Large intestine (tissue), 3 donors: ENCODE results near the gene TTC8. TPM values are rescaled to one million over a fixed set of nuclear protein-coding genes. Genes with fewer than 3 reads are reported as not detected.

Source experiments
- DNase-seq, 2 donors: peaks; one replicate each; pipeline versions ENCODE4 v3.0.0 to v3.0.0-alpha.2; 2013
- H3K27ac ChIP-seq: one replicate; pipeline ENCODE4 v1.5.1; 2013; ENCODE audit warnings: low read length
- H3K27me3 ChIP-seq: 2 replicates; pipeline ENCODE4 v1.6.1; 2013; ENCODE audit warnings: low read length; ENCODE audit not compliant: control insufficient read depth, insufficient read depth
- H3K36me3 ChIP-seq: 2 replicates; pipeline ENCODE4 v1.6.1; 2013; ENCODE audit warnings: low read length; ENCODE audit not compliant: control insufficient read depth, insufficient read depth
- H3K4me1 ChIP-seq: one replicate; pipeline ENCODE4 v1.6.1; 2013; ENCODE audit warnings: low read length; ENCODE audit not compliant: control insufficient read depth, insufficient read depth
- H3K4me3 ChIP-seq: one replicate; pipeline ENCODE4 v1.5.1; 2013; ENCODE audit warnings: low read length
- H3K9me3 ChIP-seq: one replicate; pipeline ENCODE4 v1.6.1; 2013; ENCODE audit warnings: mild to moderate bottlenecking, low read depth, low read length, moderate library complexity; ENCODE audit not compliant: control insufficient read depth
- WGBS: methylation state at CpG from one replicate; pipeline ENCODE4 v1.1.5; 2013; ENCODE audit warnings: low lambda C conversion rate; ENCODE audit not compliant: insufficient coverage; 5-methylcytosine and 5-hydroxymethylcytosine counted together
- polyA plus RNA-seq: library from polyadenylated mRNA; unstranded; fragments of 120-200 nt; gene quantifications from one replicate; pipeline ENCODE4 v1.2.1, GENCODE V29; 2013

The TTC8 gene
- polyA plus RNA-seq, 1 donor = 25.7 TPM

DNA sequence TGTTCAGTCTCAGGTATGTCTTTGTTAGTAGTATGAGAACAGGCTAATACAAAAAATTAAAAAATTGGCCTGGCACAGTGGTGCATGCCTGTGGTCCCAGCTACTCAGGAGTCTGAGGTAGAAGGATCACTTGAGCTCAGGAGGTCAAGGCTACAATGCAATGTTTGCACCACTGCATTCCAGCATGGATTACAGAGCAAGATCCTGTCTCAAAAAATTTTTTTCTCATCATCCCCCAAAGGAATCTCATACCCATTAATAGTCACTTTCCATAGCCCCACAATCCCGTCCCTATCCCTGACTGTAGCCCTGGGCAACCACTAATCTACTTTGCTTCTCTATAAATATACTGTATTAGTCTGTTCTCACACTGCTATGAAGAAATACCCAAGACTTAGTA is 57.8 kb downstream of the TTC8 start:
- Histone ChIP-seq H3K4me3 (no peak overlapping the region), H3K36me3 (peaks cover 7% of the 10 kb centered on the region), H3K27ac (no peak overlapping the region), H3K27me3 (no peaks in the 10 kb centered on the region), H3K9me3 (no peaks in the 10 kb centered on the region), H3K4me1 (no peaks in the 10 kb centered on the region)
- no CpG with 5 or more reads among the region's 1 CpG for WGBS
- DNase-seq = no peak

DNA sequence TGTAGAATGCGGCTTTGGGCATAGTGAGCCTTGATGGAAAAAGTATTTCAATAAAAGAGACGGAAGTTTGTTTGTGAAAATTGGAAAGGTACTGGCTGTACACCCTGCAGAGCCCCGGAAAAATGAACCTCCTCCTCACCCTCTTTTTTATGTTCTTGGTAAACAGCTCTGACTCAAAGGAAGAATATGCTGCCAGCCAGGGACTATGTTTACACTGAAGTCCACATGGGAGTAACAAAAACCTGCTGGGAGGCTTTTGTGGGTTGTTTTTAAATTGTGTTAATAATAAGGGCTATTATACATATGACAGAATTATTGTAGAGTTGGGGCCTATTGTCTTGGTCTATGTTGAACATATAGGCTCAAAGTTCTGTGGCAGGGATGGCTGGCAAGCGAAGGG is 70.7 kb downstream of the TTC8 start:
- Histone ChIP-seq H3K27me3 (no peaks in the 10 kb centered on the region), H3K36me3 (no peaks in the 10 kb centered on the region), H3K4me3 (no peak overlapping the region), H3K27ac (no peak overlapping the region), H3K4me1 (no peaks in the 10 kb centered on the region), H3K9me3 (no peaks in the 10 kb centered on the region)
- DNase-seq = no peak
- WGBS = 100% methylated on average over 1 of the region's 4 CpGs

DNA sequence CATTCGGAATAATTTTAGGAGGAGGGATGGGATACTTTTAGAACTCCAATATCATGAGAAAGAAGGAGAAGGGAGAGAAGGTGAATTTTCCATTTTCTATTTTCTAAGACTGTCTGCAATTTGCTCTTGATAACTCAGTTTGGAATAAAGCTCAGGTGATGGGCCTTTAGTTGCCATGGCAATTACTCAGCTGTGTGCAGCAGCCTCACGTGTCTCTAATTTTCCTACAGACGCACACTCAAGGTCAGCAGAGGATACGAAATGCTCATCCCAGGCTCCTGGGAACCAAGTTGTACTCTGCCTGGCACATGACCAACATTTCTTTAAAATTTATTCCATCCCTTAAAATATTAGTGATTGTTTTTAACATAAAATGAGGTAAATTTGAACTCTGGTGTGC is 76.7 kb downstream of the TTC8 start:
- Histone ChIP-seq H3K4me3 (no peak overlapping the region), H3K4me1 (no peaks in the 10 kb centered on the region), H3K27ac (no peak overlapping the region), H3K36me3 (no peaks in the 10 kb centered on the region), H3K9me3 (no peaks in the 10 kb centered on the region), H3K27me3 (no peaks in the 10 kb centered on the region)
- 100% methylated on average over 1 of the region's 4 CpGs for WGBS
- no peak for DNase-seq

DNA sequence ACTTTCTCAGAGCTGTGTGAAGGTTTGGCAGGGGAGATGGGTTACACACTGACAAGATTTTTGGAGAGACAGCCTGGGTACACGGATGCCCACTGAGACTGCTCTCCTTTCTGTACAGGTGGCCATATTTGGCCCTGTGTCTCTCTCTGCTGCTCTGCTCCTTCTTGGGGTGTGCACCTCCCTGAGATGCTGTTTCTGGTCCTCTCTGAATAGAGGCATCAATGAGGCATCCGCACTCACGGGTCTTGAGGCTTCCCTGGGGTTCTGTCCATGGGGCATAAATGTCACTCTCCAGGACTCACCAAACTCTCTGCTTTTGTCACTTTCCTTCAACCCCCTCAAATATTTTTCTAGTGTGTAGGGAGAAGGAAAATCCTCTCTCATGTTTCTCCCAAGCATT is 77.5 kb downstream of the TTC8 start:
- no peaks in the 10 kb centered on the region for H3K36me3 ChIP-seq
- no CpG with 5 or more reads among the region's 3 CpGs for WGBS
- H3K4me3 ChIP-seq = no peak overlapping the region
- no peak for DNase-seq
- H3K9me3 ChIP-seq = no peaks in the 10 kb centered on the region
- no peaks in the 10 kb centered on the region for H3K27me3 ChIP-seq
- no peaks in the 10 kb centered on the region for H3K4me1 ChIP-seq
- no peak overlapping the region for H3K27ac ChIP-seq

DNA sequence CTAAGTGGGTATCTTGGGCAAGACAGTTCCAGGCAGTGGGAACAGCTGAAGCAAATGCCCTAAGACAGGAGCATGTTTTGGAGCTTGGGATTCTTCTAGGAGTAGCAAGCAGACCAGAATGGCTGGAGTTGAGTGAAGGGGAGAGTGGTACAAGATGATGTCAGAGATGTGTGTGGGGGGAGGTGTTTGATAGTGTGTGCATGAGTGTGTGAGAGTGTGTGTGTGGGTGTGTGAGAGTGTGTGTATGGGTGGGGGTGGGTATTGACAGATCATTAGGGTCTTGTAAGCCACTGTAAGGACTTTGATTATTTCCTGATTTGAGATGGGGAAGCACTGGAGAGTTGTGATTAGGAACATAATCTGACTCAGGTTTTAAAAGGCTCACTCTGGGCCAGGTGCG is 78.4 kb downstream of the TTC8 start:
- H3K36me3 ChIP-seq = no peaks in the 10 kb centered on the region
- WGBS = no CpG with 5 or more reads among the region's 1 CpG
- H3K27ac ChIP-seq = no peak overlapping the region
- no peaks in the 10 kb centered on the region for H3K4me1 ChIP-seq
- H3K9me3 ChIP-seq = no peaks in the 10 kb centered on the region
- no peaks in the 10 kb centered on the region for H3K27me3 ChIP-seq
- no peak overlapping the region for H3K4me3 ChIP-seq
- DNase-seq = no peak

DNA sequence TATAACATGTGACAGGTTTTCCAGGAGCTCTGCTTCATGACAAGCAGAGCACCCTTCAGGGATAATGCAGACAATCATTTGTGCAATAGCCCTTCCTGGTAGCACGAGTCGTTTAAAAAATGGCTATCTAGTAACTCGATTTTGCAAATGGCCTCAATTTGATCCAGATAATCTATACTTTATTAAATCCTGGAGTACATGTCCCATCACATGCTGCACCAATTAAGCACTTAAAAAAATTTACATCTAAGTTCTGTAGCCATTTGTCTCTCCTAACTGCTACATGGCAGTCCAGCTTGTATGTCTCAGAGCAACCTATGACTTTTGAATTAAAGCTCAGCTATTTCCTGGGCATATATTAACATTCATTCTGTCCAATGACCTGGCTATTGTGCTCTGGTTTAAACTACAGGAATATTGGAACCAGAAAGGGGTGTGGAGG is 79.8 kb downstream of the TTC8 start:
- H3K4me3 ChIP-seq = no peak overlapping the region

DNA sequence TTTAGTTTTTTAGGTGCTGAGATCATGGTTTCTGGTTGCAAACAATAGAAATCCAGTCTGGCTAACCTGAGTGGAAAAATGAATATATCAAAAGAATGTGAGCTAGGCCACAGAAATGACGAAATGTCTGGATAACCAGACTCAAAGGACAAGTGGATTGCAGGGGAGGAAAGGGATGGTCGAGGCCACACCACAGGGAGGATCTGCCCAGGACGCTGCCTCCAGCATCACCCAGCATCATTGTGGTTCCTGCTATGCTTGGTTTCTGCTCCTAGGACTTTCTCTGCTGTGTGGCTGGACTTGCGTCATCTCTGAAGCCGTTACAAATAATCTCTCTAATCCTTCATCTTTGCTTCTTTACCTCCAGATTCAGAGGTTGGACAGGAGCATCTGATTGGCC is 80.4 kb downstream of the TTC8 start:
- no peak for DNase-seq

More for the DNA sequence above, 79.8 kb downstream of the TTC8 start:
- Histone ChIP-seq H3K9me3 (no peaks in the 10 kb centered on the region), H3K27ac (no peak overlapping the region), H3K4me1 (no peaks in the 10 kb centered on the region), H3K27me3 (no peaks in the 10 kb centered on the region), H3K36me3 (no peaks in the 10 kb centered on the region)
- WGBS = 80% methylated on average over 1 of the region's 3 CpGs
- no peak for DNase-seq

DNA sequence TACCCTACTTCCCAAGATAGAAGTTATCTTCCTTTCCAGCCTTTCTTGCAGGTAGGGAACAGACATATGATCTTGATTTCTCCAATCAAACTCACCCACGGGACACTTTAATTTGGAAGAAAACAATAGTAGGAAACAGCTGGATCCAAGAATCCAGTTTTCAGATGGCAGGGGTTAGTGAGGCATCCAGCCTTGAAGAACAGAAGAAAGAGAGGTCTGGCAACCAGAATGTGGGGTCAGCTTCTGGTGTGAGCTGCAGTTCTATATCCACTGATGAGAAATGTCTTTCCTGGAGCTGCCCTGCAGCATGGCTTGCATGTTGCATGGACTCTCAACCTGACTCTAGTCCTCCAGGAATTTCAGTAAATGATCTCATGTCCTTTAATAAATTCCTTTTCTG is 83.8 kb downstream of the TTC8 start:
- Histone ChIP-seq H3K27ac (no peak overlapping the region), H3K4me3 (no peak overlapping the region), H3K27me3 (no peaks in the 10 kb centered on the region), H3K36me3 (no peaks in the 10 kb centered on the region), H3K9me3 (no peaks in the 10 kb centered on the region), H3K4me1 (no peaks in the 10 kb centered on the region)
- DNase-seq = no peak
- WGBS = no CpG with 5 or more reads among the region's 1 CpG

More for the DNA sequence above, 80.4 kb downstream of the TTC8 start:
- H3K4me3 ChIP-seq = no peak overlapping the region
- H3K27ac ChIP-seq = no peak overlapping the region
- H3K9me3 ChIP-seq = no peaks in the 10 kb centered on the region
- H3K27me3 ChIP-seq = no peaks in the 10 kb centered on the region
- H3K36me3 ChIP-seq = no peaks in the 10 kb centered on the region
- H3K4me1 ChIP-seq = no peaks in the 10 kb centered on the region
- WGBS = 100% methylated on average over 1 of the region's 5 CpGs

DNA sequence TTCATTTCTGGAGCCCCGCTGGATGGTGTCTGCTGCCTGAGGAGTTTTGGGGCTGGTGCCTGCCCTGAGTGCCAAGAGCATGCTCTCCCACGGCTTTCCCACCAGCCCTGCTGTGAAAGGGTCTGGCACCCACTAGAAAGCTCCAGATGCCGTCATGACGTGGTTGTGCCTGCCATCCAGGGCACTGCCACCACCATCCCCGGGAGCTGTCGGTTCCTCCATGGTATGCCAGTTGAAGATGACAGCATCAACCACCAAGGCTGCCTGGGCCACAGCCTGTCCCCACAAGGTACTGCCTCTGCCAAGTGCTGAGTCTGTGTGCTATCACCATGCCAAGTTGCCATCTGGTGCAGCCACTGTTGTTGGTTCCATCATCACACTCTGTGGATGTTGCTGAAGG is 85.9 kb downstream of the TTC8 start:
- H3K27me3 ChIP-seq = no peaks in the 10 kb centered on the region
- H3K9me3 ChIP-seq = no peaks in the 10 kb centered on the region
- H3K4me1 ChIP-seq = no peaks in the 10 kb centered on the region
- no peak for DNase-seq
- H3K27ac ChIP-seq = no peak overlapping the region
- no peaks in the 10 kb centered on the region for H3K36me3 ChIP-seq
- WGBS = no CpG with 5 or more reads among the region's 6 CpGs
- H3K4me3 ChIP-seq = no peak overlapping the region

DNA sequence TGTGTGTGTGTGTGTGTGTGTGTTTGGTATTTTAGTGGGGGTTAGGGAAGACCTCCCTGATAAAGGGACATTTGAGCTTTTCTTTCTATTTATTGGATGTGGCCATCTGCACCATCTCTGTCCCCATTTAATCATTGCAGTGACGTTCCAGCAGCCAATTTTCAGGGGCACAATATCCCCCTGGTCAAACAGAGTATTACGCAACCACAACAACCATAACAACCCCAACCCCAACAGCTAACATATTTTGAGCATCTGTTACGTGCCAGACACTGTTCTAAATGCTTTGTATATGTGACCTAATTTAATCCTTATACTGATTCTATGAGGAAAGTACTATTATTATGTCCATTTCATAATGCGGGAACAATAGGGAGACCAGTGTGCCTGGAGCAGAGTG is 87.4 kb downstream of the TTC8 start:
- Histone ChIP-seq H3K4me1 (no peaks in the 10 kb centered on the region), H3K9me3 (no peaks in the 10 kb centered on the region), H3K27ac (no peak overlapping the region), H3K27me3 (no peaks in the 10 kb centered on the region), H3K36me3 (no peaks in the 10 kb centered on the region), H3K4me3 (no peak overlapping the region)
- 33% methylated on average over 1 of the region's 4 CpGs for WGBS
- no peak for DNase-seq

DNA sequence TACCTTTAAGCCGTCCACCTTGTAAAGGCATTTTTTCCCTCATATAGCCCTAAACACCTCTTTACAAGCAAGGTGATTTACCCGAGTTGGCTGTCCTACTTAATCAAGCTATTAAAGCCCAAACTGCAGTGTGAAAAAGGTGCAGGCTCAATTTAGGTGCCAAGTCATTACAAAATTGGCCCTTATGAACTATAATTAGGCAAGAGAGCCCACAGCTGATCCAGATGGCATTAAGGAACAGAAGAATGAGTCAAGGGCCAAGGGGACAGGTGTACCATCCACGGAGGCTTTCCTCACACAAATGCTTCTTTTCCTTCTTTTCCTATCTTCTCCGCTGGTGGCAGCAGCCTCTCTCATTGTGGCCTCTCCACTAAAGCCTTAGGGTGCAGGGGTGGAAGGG is 90.5 kb downstream of the TTC8 start:
- WGBS = no CpG with 5 or more reads among the region's 4 CpGs

More for the DNA sequence above, 90.5 kb downstream of the TTC8 start:
- DNase-seq = no peak
- Histone ChIP-seq H3K36me3 (no peaks in the 10 kb centered on the region), H3K27me3 (no peaks in the 10 kb centered on the region), H3K27ac (no peak overlapping the region), H3K4me1 (no peaks in the 10 kb centered on the region), H3K4me3 (no peak overlapping the region), H3K9me3 (no peaks in the 10 kb centered on the region)
